ENCODE results near the gene CLASRP. TPM values are rescaled to one million over a fixed set of nuclear protein-coding genes. Genes with fewer than 3 reads are reported as not detected.

Gene CLASRP
- total and polyA plus RNA-seq, 9 of the 15 experiments (the other 6 are each of a cell fraction or from before 2014, with no cell fraction given): 0.94 to 86.3 (median 44.0) TPM

- no peak for TF ChIP-seq TSHZ1 (CRISPR knock-in tag; IDR thresholded peaks at IDR 0.05)
- TF ChIP-seq RBM39 (optimal IDR thresholded peaks at IDR 0.05; ENCODE audit: low read depth, low read length): no peak
- no peak for TF ChIP-seq SMAD2 (IDR thresholded peaks at IDR 0.05; ENCODE audit: low read depth, low read length)
- TF ChIP-seq, protein P1, sequence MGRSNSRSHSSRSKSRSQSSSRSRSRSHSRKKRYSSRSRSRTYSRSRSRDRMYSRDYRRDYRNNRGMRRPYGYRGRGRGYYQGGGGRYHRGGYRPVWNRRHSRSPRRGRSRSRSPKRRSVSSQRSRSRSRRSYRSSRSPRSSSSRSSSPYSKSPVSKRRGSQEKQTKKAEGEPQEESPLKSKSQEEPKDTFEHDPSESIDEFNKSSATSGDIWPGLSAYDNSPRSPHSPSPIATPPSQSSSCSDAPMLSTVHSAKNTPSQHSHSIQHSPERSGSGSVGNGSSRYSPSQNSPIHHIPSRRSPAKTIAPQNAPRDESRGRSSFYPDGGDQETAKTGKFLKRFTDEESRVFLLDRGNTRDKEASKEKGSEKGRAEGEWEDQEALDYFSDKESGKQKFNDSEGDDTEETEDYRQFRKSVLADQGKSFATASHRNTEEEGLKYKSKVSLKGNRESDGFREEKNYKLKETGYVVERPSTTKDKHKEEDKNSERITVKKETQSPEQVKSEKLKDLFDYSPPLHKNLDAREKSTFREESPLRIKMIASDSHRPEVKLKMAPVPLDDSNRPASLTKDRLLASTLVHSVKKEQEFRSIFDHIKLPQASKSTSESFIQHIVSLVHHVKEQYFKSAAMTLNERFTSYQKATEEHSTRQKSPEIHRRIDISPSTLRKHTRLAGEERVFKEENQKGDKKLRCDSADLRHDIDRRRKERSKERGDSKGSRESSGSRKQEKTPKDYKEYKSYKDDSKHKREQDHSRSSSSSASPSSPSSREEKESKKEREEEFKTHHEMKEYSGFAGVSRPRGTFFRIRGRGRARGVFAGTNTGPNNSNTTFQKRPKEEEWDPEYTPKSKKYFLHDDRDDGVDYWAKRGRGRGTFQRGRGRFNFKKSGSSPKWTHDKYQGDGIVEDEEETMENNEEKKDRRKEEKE (IDR thresholded peaks at IDR 0.05; ENCODE audit: borderline replicate concordance in 1 of 2, control insufficient read depth in 1 of 2, low read depth in 2 of 2, low read length in 1 of 2): no peak
- TF ChIP-seq, protein P2, sequence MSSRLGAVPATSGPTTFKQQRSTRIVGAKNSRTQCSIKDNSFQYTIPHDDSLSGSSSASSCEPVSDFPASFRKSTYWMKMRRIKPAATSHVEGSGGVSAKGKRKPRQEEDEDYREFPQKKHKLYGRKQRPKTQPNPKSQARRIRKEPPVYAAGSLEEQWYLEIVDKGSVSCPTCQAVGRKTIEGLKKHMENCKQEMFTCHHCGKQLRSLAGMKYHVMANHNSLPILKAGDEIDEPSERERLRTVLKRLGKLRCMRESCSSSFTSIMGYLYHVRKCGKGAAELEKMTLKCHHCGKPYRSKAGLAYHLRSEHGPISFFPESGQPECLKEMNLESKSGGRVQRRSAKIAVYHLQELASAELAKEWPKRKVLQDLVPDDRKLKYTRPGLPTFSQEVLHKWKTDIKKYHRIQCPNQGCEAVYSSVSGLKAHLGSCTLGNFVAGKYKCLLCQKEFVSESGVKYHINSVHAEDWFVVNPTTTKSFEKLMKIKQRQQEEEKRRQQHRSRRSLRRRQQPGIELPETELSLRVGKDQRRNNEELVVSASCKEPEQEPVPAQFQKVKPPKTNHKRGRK (tag; IDR thresholded peaks at IDR 0.05): no peak
- TF ChIP-seq, protein P3, sequence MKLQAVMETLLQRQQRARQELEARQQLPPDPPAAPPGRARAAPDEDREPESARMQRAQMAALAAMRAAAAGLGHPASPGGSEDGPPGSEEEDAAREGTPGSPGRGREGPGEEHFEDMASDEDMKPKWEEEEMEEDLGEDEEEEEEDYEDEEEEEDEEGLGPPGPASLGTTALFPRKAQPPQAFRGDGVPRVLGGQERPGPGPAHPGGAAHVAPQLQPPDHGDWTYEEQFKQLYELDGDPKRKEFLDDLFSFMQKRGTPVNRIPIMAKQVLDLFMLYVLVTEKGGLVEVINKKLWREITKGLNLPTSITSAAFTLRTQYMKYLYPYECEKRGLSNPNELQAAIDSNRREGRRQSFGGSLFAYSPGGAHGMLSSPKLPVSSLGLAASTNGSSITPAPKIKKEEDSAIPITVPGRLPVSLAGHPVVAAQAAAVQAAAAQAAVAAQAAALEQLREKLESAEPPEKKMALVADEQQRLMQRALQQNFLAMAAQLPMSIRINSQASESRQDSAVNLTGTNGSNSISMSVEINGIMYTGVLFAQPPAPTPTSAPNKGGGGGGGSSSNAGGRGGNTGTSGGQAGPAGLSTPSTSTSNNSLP (IDR thresholded peaks at IDR 0.05; ENCODE audit: borderline replicate concordance, low read depth, low read length): no peak
- TF ChIP-seq CREBBP (IDR thresholded peaks at IDR 0.05; ENCODE audit: low read depth, low read length): no peak
- TF ChIP-seq SAFB2 (IDR thresholded peaks at IDR 0.05; ENCODE audit: borderline replicate concordance, low read depth, low read length, severe bottlenecking): no peak
- TF ChIP-seq ZNF280B (CRISPR knock-in tag; IDR thresholded peaks at IDR 0.05): no peak
- TF ChIP-seq ATF4 (CRISPR knock-in tag; IDR thresholded peaks at IDR 0.05): no peak
Observed at GRCh38 chr19:45092747-45093678, 54.2 kb downstream of the CLASRP start, which contains the start of gene PPP1R37 (continued).
